Superior temporal gyrus (tissue), 1 donor: ENCODE results near the gene ZBTB20.

Source experiments
- DNase-seq: peaks from one replicate; pipeline ENCODE4 v3.0.0-alpha.2; 2016; ENCODE audit errors: extremely low spot score

Gene ZBTB20

GRCh38 chr3:114929971-114930732, 216.9 kb downstream of the ZBTB20 start:
- no peak for DNase-seq

GRCh38 chr3:114928989-114929640, 218.0 kb downstream of the ZBTB20 start:
- no peak for DNase-seq

- DNase-seq, result no peak
These were observed 242.5 kb downstream of the ZBTB20 start for GRCh38 chr3:114904633-114905032.

- no peak for DNase-seq
These were observed 243.9 kb downstream of the ZBTB20 start for GRCh38 chr3:114903213-114903612.

GRCh38 chr3:114902691-114903101, 244.4 kb downstream of the ZBTB20 start:
- DNase-seq, result peak; percentile 63

GRCh38 chr3:114900908-114901307, 246.2 kb downstream of the ZBTB20 start:
- no peak for DNase-seq

- peak; percentile 66 for DNase-seq
These were observed 247.7 kb downstream of the ZBTB20 start for GRCh38 chr3:114899186-114899931.

- peak; percentile 73 for DNase-seq
These were observed 250.1 kb downstream of the ZBTB20 start for GRCh38 chr3:114896978-114897377.

- peak; percentile 21 for DNase-seq
These were observed 253.7 kb downstream of the ZBTB20 start for GRCh38 chr3:114893361-114893760.

- no peak for DNase-seq
These were observed 254.2 kb downstream of the ZBTB20 start for GRCh38 chr3:114892880-114893279.

GRCh38 chr3:114892131-114892879, 254.8 kb downstream of the ZBTB20 start:
- no peak for DNase-seq

GRCh38 chr3:114887806-114888205, 259.3 kb downstream of the ZBTB20 start:
- no peak for DNase-seq

- DNase-seq, result no peak
These were observed 260.2 kb downstream of the ZBTB20 start for GRCh38 chr3:114886905-114887304.

GRCh38 chr3:114884213-114884923, 262.7 kb downstream of the ZBTB20 start:
- no peak for DNase-seq

- DNase-seq, result no peak
These were observed 267.0 kb downstream of the ZBTB20 start for GRCh38 chr3:114880078-114880477.

GRCh38 chr3:114879059-114880031, 267.7 kb downstream of the ZBTB20 start:
- DNase-seq, result no peak

GRCh38 chr3:114878114-114878839, 268.8 kb downstream of the ZBTB20 start:
- DNase-seq, result peak; percentile 64

- DNase-seq, result peak; percentile 85
These were observed 269.5 kb downstream of the ZBTB20 start for GRCh38 chr3:114877378-114878113.
